Stimulated activated CD4-positive, alpha-beta T cell treated with anti-CD3 and anti-CD28 coated beads, TNF-alpha, amount 100 ng/mL, for 1 hour (primary cell): ENCODE results near the gene MTX1.

Experiments used
- DNase-seq, 3 donors: peaks; one replicate each; pipeline ENCODE4 v3.0.0-alpha.2; 2020; ENCODE audit warnings: low read depth in 3 of 3, low spot score in 1 of 3

MTX1 gene

DNA sequence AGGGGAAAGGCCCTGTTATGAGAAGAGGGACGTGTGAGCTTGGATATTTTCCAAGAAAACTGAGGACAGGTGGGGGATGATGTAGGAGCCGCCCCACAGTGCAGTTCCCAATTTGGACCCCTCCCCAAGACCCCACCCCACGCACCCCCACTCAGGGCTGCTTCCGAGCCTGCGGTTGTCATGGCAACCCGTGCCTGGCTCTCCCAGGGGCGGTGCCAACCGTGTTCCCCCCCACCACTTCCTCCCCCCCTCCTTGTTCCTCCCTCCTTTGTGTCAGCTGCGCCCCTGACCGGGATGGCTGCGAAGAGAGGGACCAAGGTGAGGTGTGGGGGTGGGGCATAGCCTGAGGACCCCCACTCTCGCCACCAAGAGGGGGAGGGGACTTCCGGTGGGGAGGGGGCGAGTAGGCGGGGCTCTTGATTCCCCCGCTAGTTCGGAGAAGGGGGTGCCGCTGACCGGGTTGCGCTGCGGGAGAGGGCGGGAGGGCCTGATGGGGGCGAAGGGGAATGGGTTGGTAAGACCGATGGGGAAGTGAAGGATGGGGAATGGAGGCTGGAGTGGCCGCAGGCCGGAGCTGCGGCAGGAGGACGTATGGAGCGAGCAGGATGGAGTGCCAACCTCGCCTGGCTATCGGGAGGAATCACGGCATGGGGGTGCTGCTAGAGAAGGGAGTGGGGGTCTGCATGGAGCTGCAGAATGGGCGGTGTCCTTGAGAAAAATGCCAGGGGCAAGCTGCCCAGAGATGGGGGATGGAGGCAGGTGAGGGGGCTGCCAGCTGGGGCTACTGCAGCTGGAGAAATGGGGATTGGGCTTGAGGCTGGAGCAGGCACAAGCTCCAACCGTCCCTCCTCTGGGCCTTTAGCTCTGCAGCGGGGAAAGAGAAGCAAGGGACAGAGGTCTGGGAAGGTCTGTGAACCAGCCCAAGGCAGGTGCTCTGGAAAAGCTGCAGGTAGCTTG lies 33.9 kb upstream of the MTX1 start:
- no peak for DNase-seq

DNA sequence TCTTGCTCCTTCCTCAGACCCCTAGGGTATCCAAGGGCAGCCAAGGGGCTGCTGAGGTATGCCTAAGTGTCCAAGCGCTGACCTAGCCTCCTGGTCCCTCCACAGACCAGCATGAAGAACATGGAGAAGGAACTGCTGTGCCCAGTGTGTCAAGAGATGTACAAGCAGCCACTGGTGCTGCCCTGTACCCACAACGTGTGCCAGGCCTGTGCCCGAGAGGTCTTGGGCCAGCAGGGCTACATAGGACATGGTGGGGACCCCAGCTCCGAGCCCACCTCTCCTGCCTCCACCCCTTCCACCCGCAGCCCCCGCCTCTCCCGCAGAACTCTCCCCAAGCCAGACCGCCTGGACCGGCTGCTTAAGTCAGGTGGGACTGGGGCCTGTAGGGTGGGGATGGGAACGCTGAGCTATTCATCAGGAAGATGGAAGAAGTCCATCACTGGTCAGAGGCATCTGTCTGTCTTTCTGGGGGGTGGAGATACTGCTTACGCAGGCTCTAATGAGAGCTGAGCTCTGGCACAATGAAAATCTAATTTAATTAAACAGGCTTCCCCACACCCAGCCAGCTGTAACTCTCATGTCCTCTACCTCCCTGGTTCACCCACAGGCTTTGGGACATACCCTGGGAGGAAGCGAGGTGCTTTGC lies 33.1 kb upstream of the MTX1 start:
- DNase-seq = no peak

DNA sequence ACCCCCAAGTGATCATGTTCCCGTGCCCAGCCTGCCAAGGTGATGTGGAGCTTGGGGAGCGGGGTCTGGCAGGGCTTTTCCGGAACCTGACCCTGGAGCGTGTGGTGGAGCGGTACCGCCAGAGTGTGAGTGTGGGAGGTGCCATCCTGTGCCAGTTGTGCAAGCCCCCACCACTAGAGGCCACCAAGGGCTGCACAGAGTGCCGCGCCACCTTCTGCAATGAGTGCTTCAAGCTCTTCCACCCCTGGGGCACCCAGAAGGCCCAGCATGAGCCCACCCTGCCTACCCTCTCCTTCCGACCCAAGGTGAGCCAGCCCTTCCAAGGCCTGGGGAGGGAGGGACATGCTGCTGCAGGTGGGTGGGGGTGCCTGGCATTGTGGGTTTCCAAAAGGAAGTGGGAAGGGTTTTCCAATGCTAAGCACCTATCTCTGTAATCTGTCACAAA lies 32.5 kb upstream of the MTX1 start:
- no peak for DNase-seq

DNA sequence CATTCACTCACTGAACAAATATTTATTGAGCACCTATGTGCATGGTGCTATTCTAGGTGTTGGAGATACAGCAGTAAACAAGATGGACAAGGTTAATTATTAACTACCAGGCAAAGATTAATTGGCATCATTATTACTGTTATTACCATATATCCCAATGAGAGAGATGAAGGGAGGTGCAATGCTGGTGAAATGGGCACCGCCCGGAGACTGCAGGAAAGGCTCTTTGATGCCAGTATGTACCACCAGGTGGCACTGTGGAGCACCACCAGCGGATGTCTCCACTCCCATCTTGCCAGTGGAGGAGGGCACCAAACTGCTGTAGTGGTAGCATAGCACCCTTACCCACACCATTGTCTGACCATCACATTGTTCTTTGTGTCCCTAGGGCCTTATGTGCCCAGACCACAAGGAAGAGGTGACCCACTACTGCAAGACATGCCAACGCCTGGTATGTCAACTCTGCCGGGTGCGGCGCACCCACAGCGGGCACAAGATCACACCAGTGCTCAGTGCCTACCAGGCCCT lies 31.9 kb upstream of the MTX1 start:
- peak; percentile 59 to 82 (median 70) for DNase-seq

DNA sequence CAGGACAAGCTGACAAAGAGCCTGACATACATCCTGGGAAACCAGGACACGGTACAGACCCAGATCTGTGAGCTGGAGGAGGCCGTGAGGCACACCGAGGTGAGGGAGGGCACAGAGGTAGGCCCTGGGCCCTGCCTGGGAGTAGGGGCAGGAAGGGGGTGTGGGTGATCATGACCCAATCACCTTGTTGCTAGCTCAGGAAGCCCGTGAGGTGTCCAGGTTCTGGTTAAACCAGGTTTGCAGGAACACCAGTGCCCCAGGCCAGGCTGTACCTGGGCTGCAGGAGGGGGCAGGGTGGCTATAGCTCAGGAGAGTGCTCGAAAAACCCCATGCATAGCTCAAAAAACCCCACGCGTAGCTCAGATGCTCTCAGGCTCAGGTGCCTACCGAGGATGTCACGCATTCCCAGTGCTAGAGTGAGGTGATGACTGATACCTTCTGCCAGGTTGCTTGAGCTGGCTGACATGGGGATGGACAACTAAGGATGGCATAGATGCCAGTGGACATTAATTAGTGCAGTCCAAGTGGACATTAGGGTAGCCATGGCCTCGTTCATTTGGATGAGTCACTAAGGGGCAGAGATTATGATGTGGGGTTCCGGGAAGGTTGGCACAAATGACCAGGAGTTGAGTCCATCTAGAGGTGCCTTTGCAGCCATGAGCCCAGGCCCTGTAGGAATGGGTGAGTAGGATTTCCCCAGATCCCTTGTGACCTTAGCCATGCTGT lies 31.1 kb upstream of the MTX1 start:
- DNase-seq = no peak

DNA sequence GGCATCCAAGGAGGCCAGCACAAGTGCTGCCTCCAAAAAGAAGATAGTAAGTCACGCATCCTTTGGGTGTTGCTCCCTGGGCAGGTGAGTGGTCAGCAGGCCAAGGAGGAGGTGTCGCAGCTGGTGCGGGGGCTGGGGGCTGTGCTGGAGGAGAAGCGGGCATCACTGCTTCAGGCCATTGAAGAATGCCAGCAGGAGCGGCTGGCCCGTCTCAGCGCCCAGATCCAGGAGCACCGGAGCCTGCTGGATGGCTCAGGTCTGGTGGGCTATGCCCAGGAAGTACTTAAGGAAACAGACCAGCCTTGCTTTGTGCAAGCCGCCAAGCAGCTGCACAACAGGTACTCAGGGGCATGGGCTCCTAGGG lies 30.6 kb upstream of the MTX1 start:
- no peak for DNase-seq

DNA sequence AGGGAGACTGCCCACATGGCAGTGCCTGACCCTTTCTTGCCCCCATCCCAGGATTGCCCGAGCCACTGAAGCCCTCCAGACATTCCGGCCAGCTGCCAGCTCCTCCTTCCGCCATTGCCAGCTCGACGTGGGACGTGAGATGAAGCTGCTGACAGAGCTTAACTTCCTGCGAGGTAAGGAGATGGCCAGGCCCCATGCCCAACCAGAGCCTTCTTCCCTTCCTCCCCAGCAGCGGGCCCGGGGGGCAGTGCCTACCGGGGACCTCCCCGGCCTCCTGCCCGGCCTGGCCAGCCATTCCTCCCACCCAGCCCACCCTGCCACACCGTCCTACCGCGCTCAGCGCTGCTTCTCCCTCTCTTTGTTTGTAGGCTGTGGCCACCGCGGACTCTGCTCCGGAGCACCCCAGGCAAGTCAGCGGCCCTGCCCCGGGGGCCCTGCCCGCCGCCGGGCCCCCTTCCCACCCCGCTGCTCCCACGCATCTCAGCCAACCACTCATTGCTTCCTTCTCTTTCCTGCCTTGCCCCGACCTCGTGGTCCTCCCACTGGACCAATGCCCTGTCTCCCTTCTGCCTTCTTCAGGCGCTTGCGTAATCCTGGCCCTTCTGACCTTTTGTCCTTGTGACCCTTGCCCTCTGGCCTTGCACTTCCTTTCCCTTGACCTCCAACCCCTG lies 29.9 kb upstream of the MTX1 start:
- DNase-seq = no peak

DNA sequence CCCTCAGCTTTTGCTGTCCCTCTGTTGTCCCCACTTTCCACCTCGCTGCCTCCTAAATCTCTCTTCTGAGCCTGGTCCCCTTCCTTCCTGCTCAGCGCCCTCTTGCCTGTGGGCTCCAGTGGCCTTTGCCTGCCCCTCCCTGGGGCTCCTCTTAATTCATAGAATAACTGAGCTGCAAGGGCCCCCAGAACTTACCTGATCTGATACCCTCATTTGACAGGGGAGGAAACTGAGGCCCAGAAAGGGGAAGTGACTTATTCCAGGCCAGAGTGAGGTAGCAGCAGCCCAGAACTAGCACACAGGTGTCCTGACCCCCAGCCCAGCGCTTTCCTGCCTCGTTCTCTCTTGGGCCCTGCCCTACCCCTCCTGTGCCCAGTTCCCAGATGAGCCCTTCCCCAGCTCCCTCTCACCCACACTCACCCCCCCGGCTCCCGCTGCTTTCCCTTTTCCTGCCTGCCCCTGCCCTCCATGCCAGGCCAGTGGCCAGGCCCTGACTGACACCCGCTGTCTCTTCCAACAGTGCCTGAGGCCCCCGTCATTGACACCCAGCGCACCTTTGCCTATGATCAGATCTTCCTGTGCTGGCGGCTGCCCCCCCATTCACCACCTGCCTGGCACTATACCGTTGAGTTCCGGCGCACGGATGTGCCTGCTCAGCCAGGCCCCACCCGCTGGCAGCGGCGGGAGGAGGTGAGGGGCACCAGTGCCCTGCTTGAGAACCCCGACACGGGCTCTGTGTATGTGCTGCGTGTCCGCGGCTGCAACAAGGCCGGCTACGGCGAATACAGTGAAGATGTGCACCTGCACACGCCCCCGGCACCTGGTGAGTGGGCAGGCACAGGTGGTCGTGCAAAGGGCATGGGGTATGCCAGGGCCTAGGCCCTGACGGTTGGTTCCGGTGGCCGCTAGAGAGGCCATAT lies 29.1 kb upstream of the MTX1 start:
- DNase-seq = no peak

DNA sequence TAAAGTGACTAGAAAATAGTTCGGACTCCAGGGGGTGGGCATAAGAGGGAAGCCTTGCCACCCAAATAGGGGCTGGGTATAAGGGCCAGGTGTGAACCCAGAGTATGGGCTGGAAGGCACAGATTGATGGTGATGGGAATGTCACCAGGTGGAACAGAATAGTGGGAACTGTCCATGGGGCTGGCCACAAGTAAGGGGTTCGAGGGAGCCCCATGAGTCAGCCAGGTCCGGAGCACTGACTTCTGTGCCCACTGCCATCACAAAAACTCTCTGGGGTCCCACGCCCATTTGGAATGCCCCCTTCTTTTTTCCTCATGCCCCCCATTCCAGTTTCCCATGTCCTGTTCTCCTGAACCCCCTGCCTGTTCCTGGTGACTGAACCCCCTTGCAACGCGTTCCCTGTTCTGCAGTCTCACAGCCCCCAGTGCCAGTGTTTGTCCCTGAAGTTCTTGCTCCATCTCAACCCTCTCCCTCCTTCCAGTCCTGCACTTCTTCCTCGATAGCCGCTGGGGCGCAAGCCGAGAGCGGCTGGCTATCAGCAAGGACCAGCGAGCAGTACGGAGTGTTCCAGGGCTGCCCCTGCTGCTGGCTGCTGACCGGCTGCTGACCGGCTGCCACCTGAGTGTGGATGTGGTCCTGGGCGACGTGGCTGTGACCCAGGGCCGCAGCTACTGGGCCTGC lies 27.0 kb upstream of the MTX1 start:
- DNase-seq = no peak

DNA sequence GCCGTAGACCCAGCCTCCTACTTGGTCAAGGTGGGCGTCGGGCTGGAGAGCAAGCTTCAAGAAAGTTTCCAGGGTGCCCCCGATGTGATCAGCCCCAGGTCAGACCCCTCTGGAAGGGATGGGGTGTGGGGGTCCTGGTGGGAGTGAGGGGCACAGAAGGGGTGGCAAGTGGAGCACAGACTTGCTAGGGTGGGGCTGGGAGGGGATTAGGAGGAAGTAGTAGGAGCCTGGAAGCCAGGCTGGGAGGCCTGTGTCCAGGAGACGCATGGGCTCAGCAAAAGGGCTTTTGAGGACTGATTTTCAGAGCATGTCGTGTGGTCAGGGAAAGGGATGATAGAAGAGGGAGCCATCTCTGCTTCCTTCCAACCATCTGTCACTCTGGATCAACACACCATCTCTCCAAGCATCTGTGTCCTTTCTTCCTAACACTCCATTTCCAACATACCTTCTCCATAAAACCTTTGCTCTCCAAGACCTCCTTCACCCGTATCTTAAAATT lies 26.4 kb upstream of the MTX1 start:
- no peak for DNase-seq

DNA sequence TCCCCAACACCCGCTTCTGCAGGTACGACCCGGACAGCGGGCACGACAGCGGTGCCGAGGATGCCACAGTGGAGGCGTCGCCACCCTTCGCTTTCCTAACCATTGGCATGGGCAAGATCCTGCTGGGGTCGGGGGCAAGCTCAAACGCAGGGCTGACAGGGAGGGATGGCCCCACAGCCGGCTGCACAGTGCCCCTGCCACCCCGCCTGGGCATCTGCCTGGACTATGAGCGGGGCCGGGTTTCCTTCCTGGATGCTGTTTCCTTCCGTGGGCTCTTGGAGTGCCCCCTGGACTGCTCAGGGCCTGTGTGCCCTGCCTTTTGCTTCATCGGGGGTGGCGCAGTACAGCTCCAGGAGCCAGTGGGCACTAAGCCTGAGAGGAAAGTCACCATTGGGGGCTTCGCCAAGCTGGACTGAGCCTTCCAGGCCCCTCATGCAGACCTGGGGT lies 24.7 kb upstream of the MTX1 start:
- no peak for DNase-seq

DNA sequence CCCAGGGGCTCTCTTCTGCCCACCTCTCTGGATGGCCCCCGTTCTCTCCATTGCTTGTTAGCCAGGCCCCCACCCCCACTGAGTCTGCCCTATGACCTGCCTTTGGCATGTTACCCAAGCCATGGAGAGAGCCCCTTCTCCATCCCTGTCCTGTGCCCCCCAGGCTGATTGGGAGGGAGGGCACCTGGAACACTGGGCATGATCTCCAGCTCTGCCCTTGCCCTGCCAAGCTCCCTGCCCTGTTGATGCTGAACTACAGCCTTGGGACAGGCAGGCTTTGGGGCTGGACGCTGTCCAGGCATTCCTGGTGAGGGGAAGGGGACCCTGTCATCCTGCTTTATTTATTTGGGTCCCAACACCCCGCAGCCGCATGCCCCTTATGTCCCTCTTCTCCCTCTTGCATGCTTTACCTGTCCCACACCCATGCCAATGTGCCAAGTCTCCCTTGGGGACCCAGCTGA lies 24.1 kb upstream of the MTX1 start:
- no peak for DNase-seq

DNA sequence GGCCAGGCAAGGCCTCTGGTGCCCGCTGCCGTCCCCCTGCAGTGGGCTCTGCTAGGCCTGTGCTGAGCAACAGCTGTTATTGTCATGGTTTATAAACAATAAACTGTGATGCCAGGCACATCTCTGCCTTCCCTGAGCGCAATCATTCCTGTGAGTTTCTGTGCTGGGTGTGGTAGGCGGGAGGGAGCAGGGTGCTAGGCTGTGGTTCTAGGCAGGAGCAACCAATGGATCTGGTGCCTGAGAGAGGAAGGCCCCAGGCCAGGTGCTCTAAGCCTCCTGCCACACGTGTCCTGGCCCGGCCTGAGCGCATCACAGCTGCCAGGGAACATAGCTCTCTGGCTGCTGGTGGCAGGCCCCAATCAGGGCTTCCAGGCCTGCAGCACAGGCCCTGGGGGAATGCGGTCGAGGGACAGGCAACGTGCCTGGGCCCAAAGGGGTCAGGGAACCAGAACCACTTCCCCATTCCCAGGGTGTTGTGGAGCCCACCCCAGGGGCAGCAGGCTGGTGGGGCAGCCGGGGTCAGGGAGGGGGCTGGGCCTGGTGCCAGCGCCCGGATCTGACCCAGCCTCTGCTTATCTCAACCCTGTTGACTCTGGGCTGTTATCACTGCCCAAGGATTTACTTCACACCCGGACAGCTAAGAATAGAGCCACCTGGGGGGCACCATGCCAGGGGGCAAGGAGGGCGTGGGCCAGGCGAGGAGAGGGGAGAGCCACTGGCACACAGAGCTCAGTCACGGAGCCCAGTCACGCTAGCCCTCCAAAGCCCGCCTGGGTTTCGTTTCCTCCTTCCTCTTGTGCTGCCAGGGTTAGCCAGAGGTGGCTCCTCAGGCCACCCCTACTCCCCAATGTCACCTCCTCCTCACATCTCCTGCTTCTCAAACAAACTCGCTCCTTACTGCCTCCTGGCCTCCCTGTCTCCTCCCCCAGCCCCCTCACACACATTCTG lies 23.4 kb upstream of the MTX1 start:
- DNase-seq = no peak

DNA sequence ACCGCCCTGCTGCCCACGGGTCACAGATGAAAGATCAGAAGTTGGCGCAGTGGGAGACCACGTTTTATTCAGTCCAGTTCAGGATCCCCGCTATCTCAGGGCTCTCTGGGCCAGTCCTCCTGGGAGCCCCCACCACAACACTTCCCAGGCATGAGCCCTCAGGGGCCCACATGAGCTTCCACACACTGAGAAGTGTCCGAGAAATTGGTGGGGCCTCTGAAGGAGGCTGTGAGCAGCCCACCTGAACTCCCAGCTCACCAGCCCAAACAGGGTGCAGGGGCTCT lies 22.8 kb upstream of the MTX1 start:
- DNase-seq = no peak

DNA sequence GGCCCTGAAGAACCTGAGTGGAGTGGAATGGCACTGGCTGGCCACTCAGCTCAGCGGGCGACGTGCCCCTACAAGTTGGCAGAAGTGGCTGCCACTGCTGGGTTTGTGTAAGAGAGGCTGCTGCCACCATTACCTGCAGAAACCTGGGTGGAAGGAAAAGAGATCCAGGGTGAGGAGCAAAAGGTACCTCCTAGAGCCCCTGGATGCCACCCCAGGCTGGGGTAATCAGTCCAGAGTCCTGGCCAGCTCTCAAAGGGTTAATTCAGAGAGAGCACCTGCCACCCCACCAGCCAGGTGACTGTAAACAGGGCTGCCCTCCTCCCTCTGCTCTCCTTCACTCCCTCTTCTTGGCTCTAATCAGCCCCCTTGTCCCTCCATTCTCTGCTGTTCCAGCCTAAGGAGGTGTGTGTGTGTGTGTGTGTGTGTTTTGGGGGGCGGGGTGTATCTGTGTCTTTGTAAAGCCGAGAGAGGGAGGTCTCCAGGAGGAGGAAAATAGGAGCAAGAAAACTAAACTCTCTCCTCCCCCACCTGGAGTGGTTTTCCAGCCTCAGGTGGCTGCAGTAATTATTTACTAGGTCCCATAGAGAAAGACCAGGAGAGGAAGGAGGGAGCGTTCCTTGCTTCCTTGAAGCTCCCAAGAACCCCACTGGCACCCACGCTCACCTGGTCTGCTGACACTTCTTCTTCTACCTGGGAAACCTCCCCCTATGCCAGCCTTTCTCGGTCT lies 22.3 kb upstream of the MTX1 start:
- DNase-seq = no peak

DNA sequence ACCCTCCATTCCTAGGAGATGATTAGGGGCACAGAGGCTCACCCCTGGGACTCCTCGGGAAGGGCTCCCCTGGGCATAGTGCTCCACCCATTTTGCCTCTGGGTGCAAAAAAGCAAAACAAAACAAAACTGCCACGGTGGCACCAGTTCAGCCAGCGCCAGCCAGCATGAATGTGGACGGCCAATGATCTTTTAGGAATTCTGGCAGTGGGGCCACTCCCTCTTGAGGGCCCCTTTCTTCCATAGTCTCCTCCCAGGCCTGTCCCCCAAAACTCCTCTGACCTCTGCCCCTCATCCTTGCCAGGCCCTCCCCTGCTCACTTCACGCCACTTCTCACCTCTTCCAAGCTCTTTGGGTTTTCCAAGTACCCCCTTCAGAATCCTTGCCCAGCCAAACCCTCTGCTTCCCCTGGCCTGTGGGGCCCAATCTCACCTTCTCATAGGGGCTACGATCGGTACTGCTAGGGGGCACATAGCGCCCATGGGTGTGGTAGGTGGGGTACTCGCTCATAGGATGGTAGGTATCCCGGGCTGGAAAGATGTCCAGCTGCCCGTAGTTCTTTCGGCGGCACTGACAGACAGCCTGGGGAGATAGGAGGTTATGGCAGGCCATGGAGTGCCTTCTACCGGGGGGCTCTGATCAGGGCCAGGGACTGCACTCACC lies 21.6 kb upstream of the MTX1 start:
- DNase-seq = no peak

DNA sequence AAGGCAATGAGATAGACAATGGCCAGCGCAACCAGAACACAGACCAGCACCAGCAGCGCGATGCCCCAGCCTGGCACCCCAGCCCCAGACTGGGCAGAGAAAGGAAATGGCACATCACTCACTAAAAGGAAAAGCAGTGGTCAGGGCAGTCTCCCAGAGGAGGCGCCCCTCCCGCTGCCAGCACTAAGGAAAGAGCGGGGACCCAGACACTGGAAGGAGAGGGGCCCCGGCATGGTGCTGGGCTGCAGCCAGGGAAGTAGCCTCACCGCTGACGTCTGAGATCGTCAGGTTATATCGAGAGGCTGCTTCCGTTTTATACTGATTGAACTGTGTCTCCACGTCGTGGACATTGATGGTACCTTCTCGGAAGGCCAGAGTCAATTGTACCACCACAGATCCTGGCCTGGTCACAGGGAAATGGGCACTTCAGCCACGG lies 21.0 kb upstream of the MTX1 start:
- no peak for DNase-seq
